Spleen (tissue), 7 donors: ENCODE data around the gene PLEKHA7.

Experiments used
- POLR2A ChIP-seq, 3 donors: fragments of 450-650 bp; IDR thresholded peaks; one replicate each; pipeline ENCODE4 v1.5.1; 2017; ENCODE audit warnings: antibody characterized with exemption in 3 of 3, mild to moderate bottlenecking in 1 of 3
- POLR2AphosphoS5 ChIP-seq, 3 donors: sonication (generic); formaldehyde crosslinking; IDR thresholded peaks; one replicate each; pipeline ENCODE4 v1.5.1; 2017; ENCODE audit warnings: antibody characterized with exemption in 3 of 3
- TF ChIP-seq, protein P1 (sequence below), 11 experiments: fragments of 200-600 bp in 7 of 11; fragments of 450-650 bp in 4 of 11; sonication (generic) in 4 of 11; IDR thresholded peaks in 8 of 11; conservative IDR thresholded peaks in 3 of 11; 1 replicate in 7 of 11; 2 replicates in 4 of 11; pipeline versions ENCODE4 v1.4.0 to v1.8.0; 2016 to 2021; ENCODE audit warnings: antibody characterized with exemption in 11 of 11, inconsistent platforms in 4 of 11, mild to moderate bottlenecking in 1 of 11
- donor health status: DM: no; HTN: no; CAD: no; lungs with moderate emphysema.
- donor health status: DM: no; HTN: no; CAD: no.
- donor health status: DM: no; HTN: no; CAD: no.

DNA sequence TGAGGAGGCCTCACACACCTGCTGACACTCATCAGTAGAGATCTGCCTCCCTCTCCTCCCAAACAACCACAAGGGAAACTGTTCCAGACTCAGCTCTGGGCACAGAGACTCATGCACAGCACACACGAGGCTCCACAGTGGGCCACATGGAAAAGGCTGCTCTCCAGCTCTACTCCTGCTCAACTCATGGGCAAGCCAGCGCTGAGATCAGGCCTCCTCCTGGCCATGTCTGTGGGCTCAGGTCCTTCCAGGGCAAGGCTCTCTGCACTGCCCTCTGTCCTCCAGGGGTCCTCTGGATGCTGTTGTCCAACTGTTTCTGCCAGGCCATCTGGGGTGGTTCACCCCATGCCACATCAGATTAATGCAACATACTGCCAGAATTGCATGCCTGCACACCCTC lies 46.0 kb downstream of the PLEKHA7 start:
- TF ChIP-seq, protein P1, sequence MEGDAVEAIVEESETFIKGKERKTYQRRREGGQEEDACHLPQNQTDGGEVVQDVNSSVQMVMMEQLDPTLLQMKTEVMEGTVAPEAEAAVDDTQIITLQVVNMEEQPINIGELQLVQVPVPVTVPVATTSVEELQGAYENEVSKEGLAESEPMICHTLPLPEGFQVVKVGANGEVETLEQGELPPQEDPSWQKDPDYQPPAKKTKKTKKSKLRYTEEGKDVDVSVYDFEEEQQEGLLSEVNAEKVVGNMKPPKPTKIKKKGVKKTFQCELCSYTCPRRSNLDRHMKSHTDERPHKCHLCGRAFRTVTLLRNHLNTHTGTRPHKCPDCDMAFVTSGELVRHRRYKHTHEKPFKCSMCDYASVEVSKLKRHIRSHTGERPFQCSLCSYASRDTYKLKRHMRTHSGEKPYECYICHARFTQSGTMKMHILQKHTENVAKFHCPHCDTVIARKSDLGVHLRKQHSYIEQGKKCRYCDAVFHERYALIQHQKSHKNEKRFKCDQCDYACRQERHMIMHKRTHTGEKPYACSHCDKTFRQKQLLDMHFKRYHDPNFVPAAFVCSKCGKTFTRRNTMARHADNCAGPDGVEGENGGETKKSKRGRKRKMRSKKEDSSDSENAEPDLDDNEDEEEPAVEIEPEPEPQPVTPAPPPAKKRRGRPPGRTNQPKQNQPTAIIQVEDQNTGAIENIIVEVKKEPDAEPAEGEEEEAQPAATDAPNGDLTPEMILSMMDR (IDR thresholded peaks at IDR 0.05 in 8 of 11, conservative IDR thresholded peaks at IDR 0.05 in 3 of 11), result no peak
- TF ChIP-seq POLR2A (IDR thresholded peaks at IDR 0.05) (no peak), POLR2AphosphoS5 (IDR thresholded peaks at IDR 0.05) (no peak)
